Vagina (tissue), 2 donors: ENCODE results near the gene ERC2. TPM values are rescaled to one million over a fixed set of nuclear protein-coding genes. Genes with fewer than 3 reads are reported as not detected.

ENCODE experiments used
- DNase-seq, 2 donors: peaks; one replicate each; pipeline ENCODE4 v3.0.0-alpha.2; 2017; ENCODE audit errors: extremely low spot score in 2 of 2
- H3K27ac ChIP-seq: fragments of 200-600 bp; sonication (generic); one replicate; pipeline ENCODE4 v1.5.1; 2019
- H3K27me3 ChIP-seq: fragments of 200-600 bp; sonication (generic); one replicate; pipeline ENCODE4 v1.5.1; 2019
- H3K36me3 ChIP-seq, 2 donors: fragments of 200-600 bp; sonication (generic); one replicate each; pipeline ENCODE4 v1.5.1; 2017 to 2019
- H3K4me1 ChIP-seq: fragments of 200-600 bp; sonication (generic); one replicate; pipeline ENCODE4 v1.5.1; 2019
- H3K4me3 ChIP-seq, 2 donors: fragments of 200-600 bp; sonication (generic); 1 replicate in 1 of 2; 2 replicates in 1 of 2; pipeline ENCODE4 v1.5.1; 2016 to 2019
- H3K9me3 ChIP-seq: fragments of 200-600 bp; sonication (generic); one replicate; pipeline ENCODE4 v1.5.1; 2019
- CTCF ChIP-seq, 3 experiments: fragments of 450-650 bp in 2 of 3; fragments of 200-600 bp in 1 of 3; sonication (generic) in 1 of 3; IDR thresholded peaks; one replicate each; pipeline ENCODE4 v1.5.1; 2017 to 2019; ENCODE audit warnings: antibody characterized with exemption in 3 of 3, mild to moderate bottlenecking in 2 of 3, moderate library complexity in 2 of 3
- POLR2A ChIP-seq, 2 donors: fragments of 450-650 bp; IDR thresholded peaks; one replicate each; pipeline ENCODE4 v1.6.1; 2017; ENCODE audit warnings: antibody characterized with exemption in 2 of 2, mild to moderate bottlenecking in 2 of 2, moderate library complexity in 2 of 2
- POLR2AphosphoS5 ChIP-seq, 2 donors: sonication (generic); formaldehyde crosslinking; IDR thresholded peaks; one replicate each; pipeline ENCODE4 v1.9.0; 2017; ENCODE audit warnings: antibody characterized with exemption in 2 of 2, mild to moderate bottlenecking in 2 of 2, low read depth in 1 of 2; ENCODE audit not compliant: insufficient read depth in 1 of 2
- intact Hi-C: fragments of 100-400 bp; cut with DNase I; formaldehyde crosslinking; loops from one replicate; pipeline ENCODE4 v1.15.1; 2023
- total RNA-seq: library from RNA; depleted of rRNA; stranded (reverse); fragments of >200 nt; gene quantifications from one replicate; pipeline ENCODE4 v1.2.3, GENCODE V29; 2016

Gene ERC2
- total RNA-seq, 1 donor from 2014 or later, result 1.2 TPM

GRCh38 chr3:55484191-55484689 lies 984.0 kb downstream of the ERC2 start:
- no peaks in the 10 kb centered on the region for H3K9me3 ChIP-seq
- intact Hi-C loops, result no loop called here
- no peaks in the 10 kb centered on the region for H3K27me3 ChIP-seq
- H3K36me3 ChIP-seq, result no peaks in the 10 kb centered on the region
- H3K27ac ChIP-seq, result peak overlapping the region; percentile 93
- peak overlapping the region; percentile 66 to 78 for H3K4me3 ChIP-seq
- DNase-seq, result no peak
- peaks cover 49% of the 10 kb centered on the region for H3K4me1 ChIP-seq
- TF ChIP-seq POLR2AphosphoS5 (IDR thresholded peaks at IDR 0.05; ENCODE audit: insufficient read depth in 1 of 2, low read depth in 1 of 2) (no peak), CTCF (IDR thresholded peaks at IDR 0.05) (no peak), POLR2A (IDR thresholded peaks at IDR 0.05) (no peak)

- H3K27me3 ChIP-seq, result no peaks in the 10 kb centered on the region
- H3K36me3 ChIP-seq, result no peaks in the 10 kb centered on the region
- peaks cover 43% of the 10 kb centered on the region for H3K4me1 ChIP-seq
- TF ChIP-seq POLR2A (IDR thresholded peaks at IDR 0.05), result no peak
- TF ChIP-seq CTCF (IDR thresholded peaks at IDR 0.05), result no peak
- TF ChIP-seq POLR2AphosphoS5 (IDR thresholded peaks at IDR 0.05; ENCODE audit: insufficient read depth in 1 of 2, low read depth in 1 of 2), result no peak
- no peak for DNase-seq
- peak overlapping the region in 1 of 2 donors; percentile 78 for H3K4me3 ChIP-seq
- H3K9me3 ChIP-seq, result no peaks in the 10 kb centered on the region
- intact Hi-C loops, result no loop called here
- peak overlapping the region; percentile 30 for H3K27ac ChIP-seq
Observed at GRCh38 chr3:55483196-55484095, 984.8 kb downstream of the ERC2 start.

- H3K36me3 ChIP-seq, result no peaks in the 10 kb centered on the region
- H3K4me1 ChIP-seq, result peaks cover 41% of the 10 kb centered on the region
- H3K27me3 ChIP-seq, result no peaks in the 10 kb centered on the region
- H3K27ac ChIP-seq, result peak overlapping the region; percentile 30
- no peak for DNase-seq
- H3K9me3 ChIP-seq, result no peaks in the 10 kb centered on the region
- intact Hi-C loops, result no loop called here
- TF ChIP-seq POLR2AphosphoS5 (IDR thresholded peaks at IDR 0.05; ENCODE audit: insufficient read depth in 1 of 2, low read depth in 1 of 2) (peak in 1 of 2 donors; percentile 16), CTCF (IDR thresholded peaks at IDR 0.05) (no peak)
- peak overlapping the region; percentile 42 to 43 for H3K4me3 ChIP-seq
Observed at GRCh38 chr3:55482496-55483195, 985.6 kb downstream of the ERC2 start.

- Histone ChIP-seq H3K4me1 (peaks cover 41% of the 10 kb centered on the region), H3K27me3 (no peaks in the 10 kb centered on the region), H3K9me3 (no peaks in the 10 kb centered on the region), H3K27ac (peak overlapping the region; percentile 36), H3K36me3 (no peaks in the 10 kb centered on the region), H3K4me3 (peak overlapping the region; percentile 42 to 43)
- no peak for DNase-seq
- TF ChIP-seq POLR2AphosphoS5 (IDR thresholded peaks at IDR 0.05; ENCODE audit: insufficient read depth in 1 of 2, low read depth in 1 of 2), result no peak
- TF ChIP-seq CTCF (IDR thresholded peaks at IDR 0.05), result no peak
- no peak for TF ChIP-seq POLR2A (IDR thresholded peaks at IDR 0.05)
- intact Hi-C loops, result no loop called here
Observed at GRCh38 chr3:55481744-55482495, 986.3 kb downstream of the ERC2 start.
